NCI-H1417 treated with DMSO at 0.1 percent for 48 hours (cell line): ENCODE results near the gene KRT222.

Source experiments
- DNase-seq: peaks from one replicate; lab custom pipeline; 2025; lab: John Stamatoyannopoulos, UW

KRT222 gene

GRCh38 chr17:40664582-40665333 is at the start of gene KRT222:
TSS of gene KRT222 (minus strand) at chr17:40665177. CDS start at chr17:40665099, 78 bp downstream.
- no peak for DNase-seq

- no peak for DNase-seq
Observed at GRCh38 chr17:40714473-40714872, 49.5 kb upstream of the KRT222 start.

GRCh38 chr17:40707745-40708144 is 42.8 kb upstream of the KRT222 start:
- DNase-seq: no peak

- no peak for DNase-seq
Observed at GRCh38 chr17:40705584-40705983, 40.6 kb upstream of the KRT222 start.

- no peak for DNase-seq
Observed at GRCh38 chr17:40703652-40704051, 38.7 kb upstream of the KRT222 start, which contains the start of gene KRT24. TSS of gene KRT24 (minus strand) at chr17:40703752. CDS start at chr17:40703693, 59 bp downstream.

- DNase-seq: no peak
Observed at GRCh38 chr17:40702271-40702670, 37.3 kb upstream of the KRT222 start.

- DNase-seq: no peak
Observed at GRCh38 chr17:40699853-40700252, 34.9 kb upstream of the KRT222 start.

GRCh38 chr17:40699371-40699770 is 34.4 kb upstream of the KRT222 start:
- no peak for DNase-seq

GRCh38 chr17:40697297-40697696 is 32.3 kb upstream of the KRT222 start:
- DNase-seq: no peak

GRCh38 chr17:40696651-40697072 is 31.7 kb upstream of the KRT222 start:
- no peak for DNase-seq

GRCh38 chr17:40695874-40696472 is 31.0 kb upstream of the KRT222 start:
- DNase-seq: no peak

GRCh38 chr17:40694584-40694983 is 29.6 kb upstream of the KRT222 start:
- DNase-seq: no peak

- DNase-seq: no peak
Observed at GRCh38 chr17:40687106-40687505, 22.1 kb upstream of the KRT222 start.

GRCh38 chr17:40686192-40686591 is 21.2 kb upstream of the KRT222 start:
- DNase-seq: no peak

GRCh38 chr17:40680998-40681397 is 16.0 kb upstream of the KRT222 start:
- DNase-seq: no peak

GRCh38 chr17:40679523-40679907 is 14.5 kb upstream of the KRT222 start:
- DNase-seq: no peak

GRCh38 chr17:40678902-40679522 is 14.0 kb upstream of the KRT222 start:
- DNase-seq: no peak

- no peak for DNase-seq
Observed at GRCh38 chr17:40675905-40676304, 10.9 kb upstream of the KRT222 start.

GRCh38 chr17:40672654-40673053 is 7.7 kb upstream of the KRT222 start:
- DNase-seq: no peak

- no peak for DNase-seq
Observed at GRCh38 chr17:40671282-40671681, 6.3 kb upstream of the KRT222 start.

GRCh38 chr17:40666331-40666730 is 1.4 kb upstream of the KRT222 start:
- no peak for DNase-seq

GRCh38 chr17:40663252-40663651 is 1.7 kb downstream of the KRT222 start:
- DNase-seq: no peak

- no peak for DNase-seq
Observed at GRCh38 chr17:40659911-40660310, 5.1 kb downstream of the KRT222 start.
